Brain microvascular endothelial cell (primary cell): ENCODE data around the gene SESTD1.
"Not testable (repeated sequence)": the region's sequence is repeated elsewhere in the genome, so short reads cannot be mapped to it uniquely, and the experiment has no call there.

Source experiments
- DNase-seq: peaks from one replicate; pipeline ENCODE4 v3.0.0-alpha.2; 2020
- H3K27ac ChIP-seq: fragments of 250-450 bp; sonication (Bioruptor Pico); 2 replicates; pipeline ENCODE4 v1.5.1; 2020; ENCODE audit warnings: mild to moderate bottlenecking, moderate library complexity
- H3K27me3 ChIP-seq: fragments of 250-450 bp; sonication (Bioruptor Pico); replicated peaks from 2 replicates; pipeline ENCODE4 v1.5.1; 2020; ENCODE audit warnings: mild to moderate bottlenecking
- H3K36me3 ChIP-seq: fragments of 250-450 bp; sonication (Bioruptor Pico); replicated peaks from 2 replicates; pipeline ENCODE4 v1.5.1; 2020; ENCODE audit warnings: mild to moderate bottlenecking
- H3K4me3 ChIP-seq: 2 replicates; pipeline ENCODE4 v1.5.1; 2011; ENCODE audit warnings: low read depth, mild to moderate bottlenecking, control low read depth, low read length, moderate library complexity
- CTCF ChIP-seq: IDR thresholded peaks from 2 replicates; pipeline ENCODE4 v1.5.1; 2011; ENCODE audit warnings: low read depth, mild to moderate bottlenecking, moderate library complexity, low read length, control low read depth, inconsistent platforms; ENCODE audit errors: missing control alignments
- in situ Hi-C: cut with HindIII; loops from 2 replicates; pipeline ENCODE4 v1.10.0; 2017; ENCODE audit warnings: low sequenced_read_pairs, low pct_ligation_motif_present

SESTD1 gene

GRCh38 chr2:179222076-179222475, 42.6 kb downstream of the SESTD1 start:
- in situ Hi-C loops, result no loop called here
- TF ChIP-seq CTCF, result no peak
- Histone ChIP-seq H3K27me3 (no peaks in the 10 kb centered on the region), H3K36me3 (no peaks in the 10 kb centered on the region), H3K27ac (no peak overlapping the region), H3K4me3 (no peak overlapping the region)
- no peak for DNase-seq

- TF ChIP-seq CTCF, result peak; percentile 94
- DNase-seq, result peak; percentile 87
These were observed 45.6 kb downstream of the SESTD1 start for GRCh38 chr2:179218848-179219594.

GRCh38 chr2:179214671-179215070, 50.0 kb downstream of the SESTD1 start:
- H3K27me3 ChIP-seq, in situ Hi-C loops, H3K36me3 ChIP-seq, DNase-seq, H3K27ac ChIP-seq, H3K4me3 ChIP-seq: not testable (repeated sequence)

More at GRCh38 chr2:179218848-179219594, 45.6 kb downstream of the SESTD1 start:
- in situ Hi-C loops, result no loop called here
- Histone ChIP-seq H3K4me3 (no peak overlapping the region), H3K27ac (no peak overlapping the region), H3K27me3 (no peaks in the 10 kb centered on the region), H3K36me3 (no peaks in the 10 kb centered on the region)

- H3K27me3 ChIP-seq, result no peaks in the 10 kb centered on the region
- TF ChIP-seq CTCF, result no peak
- no peak overlapping the region for H3K27ac ChIP-seq
- DNase-seq, result no peak
- no peaks in the 10 kb centered on the region for H3K36me3 ChIP-seq
- in situ Hi-C loops, result no loop called here
- no peak overlapping the region for H3K4me3 ChIP-seq
These were observed 53.3 kb downstream of the SESTD1 start for GRCh38 chr2:179211355-179211754.

- H3K27me3 ChIP-seq, H3K4me3 ChIP-seq, H3K36me3 ChIP-seq, in situ Hi-C loops, H3K27ac ChIP-seq, DNase-seq: not testable (repeated sequence)
These were observed 56.4 kb downstream of the SESTD1 start for GRCh38 chr2:179208277-179208676.

GRCh38 chr2:179207047-179207446, 57.6 kb downstream of the SESTD1 start:
- H3K36me3 ChIP-seq, result no peaks in the 10 kb centered on the region
- no peaks in the 10 kb centered on the region for H3K27me3 ChIP-seq
- no peak overlapping the region for H3K4me3 ChIP-seq
- DNase-seq, result no peak
- no peak for TF ChIP-seq CTCF
- in situ Hi-C loops, result no loop called here
- no peak overlapping the region for H3K27ac ChIP-seq

GRCh38 chr2:179201869-179202268, 62.8 kb downstream of the SESTD1 start:
- in situ Hi-C loops, result no loop called here

GRCh38 chr2:179195926-179196590, 68.6 kb downstream of the SESTD1 start:
- in situ Hi-C loops, H3K27me3 ChIP-seq, H3K4me3 ChIP-seq, DNase-seq, H3K36me3 ChIP-seq, H3K27ac ChIP-seq: not testable (repeated sequence)

More at GRCh38 chr2:179201869-179202268, 62.8 kb downstream of the SESTD1 start:
- H3K27ac ChIP-seq, result no peak overlapping the region
- no peak for DNase-seq
- no peak overlapping the region for H3K4me3 ChIP-seq
- no peaks in the 10 kb centered on the region for H3K36me3 ChIP-seq
- no peak for TF ChIP-seq CTCF
- no peaks in the 10 kb centered on the region for H3K27me3 ChIP-seq
